IMR-90 (cell line): ENCODE results near the gene CNOT3.

Experiments
- CHD1 ChIP-seq: IDR thresholded peaks from 2 replicates; pipeline ENCODE4 v1.6.1; 2012; ENCODE audit warnings: low read depth, low read length, improper control_type of control experiment
- MAZ ChIP-seq: IDR thresholded peaks from 2 replicates; pipeline ENCODE4 v1.6.1; 2012; ENCODE audit warnings: low read depth, mild to moderate bottlenecking, low read length, improper control_type of control experiment, moderate library complexity, borderline replicate concordance
- MXI1 ChIP-seq: IDR thresholded peaks from 2 replicates; pipeline ENCODE4 v1.6.1; 2012; ENCODE audit warnings: low read depth, mild to moderate bottlenecking, low read length, moderate library complexity, borderline replicate concordance
- POLR2A ChIP-seq: IDR thresholded peaks from 2 replicates; pipeline ENCODE4 v1.6.1; 2012; ENCODE audit warnings: mild to moderate bottlenecking, low read depth, low read length
- RAD21 ChIP-seq: IDR thresholded peaks from 2 replicates; pipeline ENCODE4 v1.6.1; 2012; ENCODE audit warnings: low read length, improper control_type of control experiment
- SMC3 ChIP-seq: fragments of 150-350 bp; IDR thresholded peaks from 2 replicates; pipeline ENCODE4 v1.6.1; 2016; ENCODE audit warnings: low read depth, mild to moderate bottlenecking, antibody characterized with exemption, low read length, moderate library complexity
- TF ChIP-seq, protein P1 (sequence below): conservative IDR thresholded peaks from 2 replicates; pipeline ENCODE4 v1.5.1; 2012; ENCODE audit warnings: mild to moderate bottlenecking, low read depth, low read length, improper control_type of control experiment
- TF ChIP-seq, protein P2 (sequence below): fragments of 150-350 bp; IDR thresholded peaks from 2 replicates; pipeline ENCODE4 v1.6.1; 2017; ENCODE audit warnings: mild to moderate bottlenecking, antibody characterized with exemption, low read length, low read depth

- TF ChIP-seq MAZ (no peak), MXI1 (no peak), POLR2A (no peak), SMC3 (no peak), RAD21 (no peak), CHD1 (no peak)
- TF ChIP-seq, protein P1, sequence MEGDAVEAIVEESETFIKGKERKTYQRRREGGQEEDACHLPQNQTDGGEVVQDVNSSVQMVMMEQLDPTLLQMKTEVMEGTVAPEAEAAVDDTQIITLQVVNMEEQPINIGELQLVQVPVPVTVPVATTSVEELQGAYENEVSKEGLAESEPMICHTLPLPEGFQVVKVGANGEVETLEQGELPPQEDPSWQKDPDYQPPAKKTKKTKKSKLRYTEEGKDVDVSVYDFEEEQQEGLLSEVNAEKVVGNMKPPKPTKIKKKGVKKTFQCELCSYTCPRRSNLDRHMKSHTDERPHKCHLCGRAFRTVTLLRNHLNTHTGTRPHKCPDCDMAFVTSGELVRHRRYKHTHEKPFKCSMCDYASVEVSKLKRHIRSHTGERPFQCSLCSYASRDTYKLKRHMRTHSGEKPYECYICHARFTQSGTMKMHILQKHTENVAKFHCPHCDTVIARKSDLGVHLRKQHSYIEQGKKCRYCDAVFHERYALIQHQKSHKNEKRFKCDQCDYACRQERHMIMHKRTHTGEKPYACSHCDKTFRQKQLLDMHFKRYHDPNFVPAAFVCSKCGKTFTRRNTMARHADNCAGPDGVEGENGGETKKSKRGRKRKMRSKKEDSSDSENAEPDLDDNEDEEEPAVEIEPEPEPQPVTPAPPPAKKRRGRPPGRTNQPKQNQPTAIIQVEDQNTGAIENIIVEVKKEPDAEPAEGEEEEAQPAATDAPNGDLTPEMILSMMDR: no peak
- TF ChIP-seq, protein P2, sequence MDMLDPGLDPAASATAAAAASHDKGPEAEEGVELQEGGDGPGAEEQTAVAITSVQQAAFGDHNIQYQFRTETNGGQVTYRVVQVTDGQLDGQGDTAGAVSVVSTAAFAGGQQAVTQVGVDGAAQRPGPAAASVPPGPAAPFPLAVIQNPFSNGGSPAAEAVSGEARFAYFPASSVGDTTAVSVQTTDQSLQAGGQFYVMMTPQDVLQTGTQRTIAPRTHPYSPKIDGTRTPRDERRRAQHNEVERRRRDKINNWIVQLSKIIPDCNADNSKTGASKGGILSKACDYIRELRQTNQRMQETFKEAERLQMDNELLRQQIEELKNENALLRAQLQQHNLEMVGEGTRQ: no peak
These were observed 61.8 kb downstream of the CNOT3 start for GRCh38 chr19:54199401-54199800.
